Esophagus squamous epithelium (tissue), 5 donors: Measurements from ENCODE around the gene ANKRD9. TPM values are rescaled to one million over a fixed set of nuclear protein-coding genes. Genes with fewer than 3 reads are reported as not detected.

Experiments used
- DNase-seq: peaks from one replicate; lab custom pipeline; 2025; lab: John Stamatoyannopoulos, UW
- H3K27ac ChIP-seq, 4 donors: fragments of 200-600 bp; sonication (generic); one replicate each; pipeline ENCODE4 v1.5.1; 2016 to 2019; ENCODE audit warnings: mild to moderate bottlenecking in 1 of 4
- H3K27me3 ChIP-seq, 4 donors: fragments of 200-600 bp; sonication (generic); 1 replicate in 3 of 4; 2 replicates in 1 of 4; pipeline versions ENCODE4 v1.5.1 to v1.6.0; 2017 to 2021; ENCODE audit warnings: antibody characterized with exemption in 1 of 4
- H3K36me3 ChIP-seq, 3 donors: fragments of 200-600 bp; sonication (generic); one replicate each; pipeline ENCODE4 v1.5.1; 2016 to 2019
- H3K4me1 ChIP-seq, 3 donors: fragments of 200-600 bp; sonication (generic); one replicate each; pipeline ENCODE4 v1.5.1; 2017 to 2019
- H3K4me3 ChIP-seq, 4 donors: fragments of 200-600 bp; sonication (generic); 1 replicate in 3 of 4; 2 replicates in 1 of 4; pipeline ENCODE4 v1.5.1; 2016 to 2019; ENCODE audit warnings: mild to moderate bottlenecking in 2 of 4, moderate library complexity in 1 of 4
- H3K9me3 ChIP-seq, 3 donors: fragments of 200-600 bp; sonication (generic); one replicate each; pipeline ENCODE4 v1.5.1; 2016 to 2019
- CTCF ChIP-seq, 6 experiments: fragments of 450-650 bp in 4 of 6; fragments of 200-600 bp in 2 of 6; sonication (generic) in 2 of 6; IDR thresholded peaks; one replicate each; pipeline ENCODE4 v1.5.1; 2016 to 2019; ENCODE audit warnings: antibody characterized with exemption in 6 of 6, mild to moderate bottlenecking in 4 of 6, moderate library complexity in 4 of 6
- POLR2A ChIP-seq, 4 donors: fragments of 450-650 bp; IDR thresholded peaks; one replicate each; pipeline ENCODE4 v1.6.1; 2017; ENCODE audit warnings: antibody characterized with exemption in 4 of 4, mild to moderate bottlenecking in 4 of 4, moderate library complexity in 3 of 4
- WGBS, 2 donors: methylation state at CpG; one replicate each; pipeline ENCODE4 v1.1.5; 2018; 5-methylcytosine and 5-hydroxymethylcytosine counted together
- intact Hi-C: fragments of 100-400 bp; cut with DNase I; formaldehyde crosslinking; loops from one replicate; pipeline ENCODE4 v1.15.0; 2022
- total RNA-seq, 4 donors: library from RNA; depleted of rRNA; stranded (reverse); fragments of >200 nt; gene quantifications; one replicate each; pipeline ENCODE4 v1.1.0, GENCODE V29; 2016
- donor health status: DM: yes; HTN: yes; CAD: no.

The ANKRD9 gene
- total RNA-seq, 4 donors from 2014 or later = 20.0 to 39.0 (median 30.2) TPM

- intact Hi-C loops = no loop called here
Observed at GRCh38 chr14:102512793-102513300, 3.3 kb upstream of the ANKRD9 start.

GRCh38 chr14:102511538-102511937, 2.0 kb upstream of the ANKRD9 start:
- Histone ChIP-seq H3K4me3 (no peak overlapping the region), H3K27me3 (no peaks in the 10 kb centered on the region), H3K27ac (peak overlapping the region in 3 of 4 donors; percentile 88 to 95 (median 91)), H3K9me3 (no peaks in the 10 kb centered on the region), H3K4me1 (peaks cover 21 to 39% (median 26%) of the 10 kb centered on the region in 3 donors), H3K36me3 (peaks cover 0 to 14% (median 0%) of the 10 kb centered on the region in 3 donors)
- WGBS, 2 donors = 79 to 87% methylated on average over 4 to 5 of the region's 5 CpGs
- TF ChIP-seq CTCF (IDR thresholded peaks at IDR 0.05) = no peak
- no peak for TF ChIP-seq POLR2A (IDR thresholded peaks at IDR 0.05)
- no peak for DNase-seq
- intact Hi-C loops = no loop called here

More at GRCh38 chr14:102512793-102513300, 3.3 kb upstream of the ANKRD9 start:
- WGBS, 2 donors = 93 to 100% methylated on average over 2 to 3 of the region's 11 CpGs
- H3K4me3 ChIP-seq = no peak overlapping the region
- H3K27ac ChIP-seq = no peak overlapping the region
- TF ChIP-seq CTCF (IDR thresholded peaks at IDR 0.05) (no peak), POLR2A (IDR thresholded peaks at IDR 0.05) (no peak)
- H3K9me3 ChIP-seq = no peaks in the 10 kb centered on the region
- H3K36me3 ChIP-seq = peaks cover 0 to 1% (median 0%) of the 10 kb centered on the region in 3 donors
- DNase-seq = no peak
- H3K27me3 ChIP-seq = no peaks in the 10 kb centered on the region
- peaks cover 23 to 49% (median 33%) of the 10 kb centered on the region in 3 donors for H3K4me1 ChIP-seq

GRCh38 chr14:102510616-102511520, 1.3 kb upstream of the ANKRD9 start:
- intact Hi-C loops = no loop called here
- no peak for DNase-seq
- Histone ChIP-seq H3K27me3 (no peaks in the 10 kb centered on the region), H3K9me3 (no peaks in the 10 kb centered on the region), H3K4me1 (peaks cover 18 to 34% (median 23%) of the 10 kb centered on the region in 3 donors), H3K27ac (peak overlapping the region; percentile 88 to 95 (median 92)), H3K4me3 (peak overlapping the region; percentile 60 to 78 (median 69)), H3K36me3 (peaks cover 0 to 21% (median 0%) of the 10 kb centered on the region in 3 donors)
- TF ChIP-seq CTCF (IDR thresholded peaks at IDR 0.05) = no peak
- peak in 2 of 4 donors; percentile 18 to 50 for TF ChIP-seq POLR2A (IDR thresholded peaks at IDR 0.05)
- WGBS, 2 donors = 28 to 70% methylated on average over 8 to 9 of the region's 19 CpGs

- TF ChIP-seq POLR2A (IDR thresholded peaks at IDR 0.05) (peak in 1 of 4 donors; percentile 39), CTCF (IDR thresholded peaks at IDR 0.05) (no peak)
- Histone ChIP-seq H3K27me3 (no peaks in the 10 kb centered on the region), H3K4me1 (peaks cover 18 to 39% (median 23%) of the 10 kb centered on the region in 3 donors), H3K9me3 (no peaks in the 10 kb centered on the region), H3K36me3 (peaks cover 0 to 27% (median 0%) of the 10 kb centered on the region in 3 donors), H3K27ac (peak overlapping the region; percentile 88 to 94 (median 92)), H3K4me3 (peak overlapping the region; percentile 52 to 77 (median 57))
- DNase-seq = no peak
- WGBS, 2 donors = 20 to 55% methylated on average over 2 to 7 of the region's 110 CpGs
- intact Hi-C loops = loop anchor here (10.0 kb wide), 1 partner anchor 174 kb away; no protein-coding TSS in a partner anchor
Observed at GRCh38 chr14:102508774-102509745, 516 bp downstream of the ANKRD9 start.
